NOMO-1 (cell line): ENCODE data around the gene COG5.
A peak's percentile ranks its signal among the peaks of the same experiment; 100 is the strongest.

Experiments used
- DNase-seq, 2 experiments: peaks; one replicate each; lab custom pipeline; 2025; ENCODE audit not compliant: unreplicated experiment in 2 of 2; lab: John Stamatoyannopoulos, UW

The COG5 gene

DNA sequence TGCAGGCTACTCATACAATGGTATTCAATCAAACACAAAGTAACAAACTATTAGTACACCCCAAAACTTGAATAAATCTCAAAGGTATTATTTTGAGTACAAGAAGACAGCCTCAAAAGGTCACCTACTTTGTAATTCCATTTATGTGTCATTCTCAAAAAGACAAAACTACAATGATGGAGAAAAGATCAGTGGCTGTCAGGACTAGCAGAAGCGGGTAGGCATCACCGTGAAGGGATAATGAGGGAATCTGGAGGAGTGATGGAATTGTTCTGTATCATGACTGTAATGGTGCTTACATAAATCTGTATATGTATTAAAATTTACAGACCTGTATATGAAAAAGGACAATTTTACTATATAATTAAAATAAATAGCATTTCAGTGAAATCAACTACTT, 37.0 kb downstream of the COG5 start:
- DNase-seq, result no peak

DNA sequence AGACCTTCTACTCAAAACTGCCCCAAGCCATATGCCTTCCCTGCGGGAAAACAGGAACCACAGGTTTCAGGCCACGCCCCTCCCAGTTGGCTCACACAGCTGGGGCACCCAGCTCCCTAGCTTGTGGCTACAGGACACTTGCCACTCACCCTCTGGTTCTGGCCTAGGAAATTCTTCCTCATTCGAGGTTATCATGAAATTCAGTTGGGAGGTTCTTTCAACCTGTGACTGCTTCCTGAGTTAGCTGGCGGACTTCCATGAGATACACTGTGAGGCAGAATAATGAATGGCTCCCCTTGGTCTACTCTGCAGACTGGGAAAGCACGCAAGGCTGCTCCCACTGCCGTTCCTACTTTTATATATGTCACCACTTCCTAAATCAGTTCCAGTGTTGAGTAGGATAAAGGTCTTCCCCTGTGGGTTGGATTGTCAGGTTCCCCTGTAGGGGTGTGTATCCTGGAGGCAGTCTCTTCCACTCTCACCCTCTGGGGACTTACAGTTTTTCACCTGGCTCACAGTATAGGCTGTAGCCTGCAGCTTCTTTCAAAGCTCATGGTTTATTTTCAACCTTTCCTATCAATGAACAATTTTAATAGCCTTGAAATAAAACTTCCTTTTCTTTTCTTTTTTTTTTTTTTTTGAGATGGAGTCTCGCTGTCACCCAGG, 56.9 kb downstream of the COG5 start:
- DNase-seq, result no peak

DNA sequence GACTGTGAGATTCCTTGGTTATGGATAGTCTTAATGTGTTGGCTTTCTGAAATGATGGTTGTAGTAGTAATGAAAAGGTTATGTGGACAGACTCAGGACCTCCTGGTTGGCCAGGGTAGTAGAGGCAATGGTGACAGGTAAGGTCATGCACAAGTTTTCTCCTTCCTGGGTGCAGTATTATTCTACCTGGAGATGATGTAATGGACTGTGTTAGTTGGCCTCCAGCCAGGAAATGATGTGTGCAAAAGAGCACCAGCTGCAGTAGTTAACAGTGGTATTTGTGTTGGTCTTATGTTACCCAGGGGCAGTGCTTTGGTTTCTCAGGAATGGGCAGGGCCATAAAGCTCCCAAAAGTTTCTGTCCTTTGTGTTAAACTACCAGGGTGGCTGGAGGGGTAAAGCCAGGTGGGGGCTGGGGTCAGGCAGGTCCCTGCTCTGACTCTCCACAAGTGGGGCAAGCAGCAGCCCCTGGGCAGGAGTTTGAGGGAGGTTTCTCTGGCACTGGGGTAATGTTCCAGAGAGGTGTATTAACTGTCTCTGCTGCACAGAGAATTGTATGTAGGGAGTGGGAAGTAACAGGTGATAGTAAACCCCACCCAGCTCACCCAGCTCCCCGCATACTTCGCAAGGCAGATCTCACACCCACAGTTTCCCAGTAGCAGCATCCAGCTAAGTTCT, 57.6 kb downstream of the COG5 start:
- DNase-seq, result no peak

DNA sequence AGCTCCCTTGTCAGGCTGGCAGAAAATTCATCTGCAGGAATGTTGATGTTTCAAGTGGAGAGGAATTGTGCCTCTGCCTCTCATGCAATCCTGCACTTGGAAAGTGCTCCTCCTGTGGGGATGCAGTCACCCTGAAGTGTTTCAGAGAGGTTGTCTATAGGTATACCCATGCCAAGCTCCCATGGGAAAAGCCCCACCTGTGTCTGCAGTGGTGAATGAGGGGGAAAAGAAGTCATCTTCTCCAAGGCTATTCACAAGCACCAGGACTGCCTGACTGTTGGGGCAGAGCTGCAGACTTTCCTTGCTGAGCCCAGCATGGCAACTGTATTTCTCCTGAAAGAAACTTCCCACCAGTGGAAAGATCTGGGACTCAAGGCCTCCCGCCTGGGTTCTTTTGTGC, 58.4 kb downstream of the COG5 start:
- DNase-seq, result no peak

DNA sequence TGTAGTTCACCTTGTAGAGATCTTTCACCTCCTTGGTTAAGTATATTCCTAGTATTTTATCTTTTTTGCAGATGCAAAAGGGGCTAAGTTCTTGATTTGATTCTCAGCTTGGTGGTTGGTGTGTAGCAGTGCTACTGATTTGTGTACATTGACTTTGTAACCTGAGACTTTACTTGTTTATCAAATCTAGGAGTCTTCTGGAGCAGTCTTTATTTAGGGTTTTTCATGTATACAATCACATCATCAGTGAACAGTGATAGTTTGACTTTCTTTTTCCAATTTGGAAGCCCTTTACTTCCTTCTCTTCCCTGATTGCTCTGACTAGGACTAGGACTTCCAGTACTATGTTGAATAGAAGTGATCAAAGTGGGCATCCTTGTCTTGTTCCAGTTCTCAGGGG, 60.0 kb downstream of the COG5 start:
- no peak for DNase-seq

DNA sequence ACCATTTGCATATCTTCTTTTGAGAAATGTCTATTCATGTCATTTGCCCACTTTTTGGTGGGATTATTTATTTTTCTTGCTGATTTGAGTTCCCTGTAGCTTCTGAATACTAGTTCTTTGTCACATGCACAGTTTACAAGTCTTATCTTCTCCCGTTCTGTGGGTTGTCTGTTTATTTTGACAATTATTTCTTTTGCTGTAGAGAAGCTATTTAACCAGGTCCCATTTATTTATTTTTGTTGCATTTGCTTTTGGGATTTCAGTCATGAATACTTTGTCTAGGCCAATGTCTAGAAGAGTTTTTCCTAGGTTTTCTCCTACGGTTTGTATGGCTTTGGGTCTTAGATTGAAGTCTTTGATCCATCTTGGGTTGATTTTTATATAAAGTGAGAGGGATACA, 60.9 kb downstream of the COG5 start:
- no peak for DNase-seq

DNA sequence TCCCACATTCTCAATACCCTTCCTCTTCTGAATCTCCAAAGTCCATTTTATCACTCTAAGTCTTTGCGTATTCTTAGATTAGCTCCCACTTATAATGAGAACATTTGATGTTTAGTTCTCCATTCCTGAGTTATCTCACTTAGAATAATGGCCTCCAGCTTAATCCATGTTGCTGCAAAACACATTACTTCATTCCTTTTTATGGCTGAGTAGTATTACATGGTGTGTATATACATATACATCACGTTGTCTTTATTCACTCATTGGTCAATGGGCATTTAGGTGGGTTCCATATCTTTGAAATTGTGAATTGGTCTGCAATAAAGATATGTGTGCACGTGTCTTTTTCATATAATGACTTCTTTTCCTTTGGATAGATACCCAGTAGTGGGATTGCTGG, 61.6 kb downstream of the COG5 start:
- no peak for DNase-seq

DNA sequence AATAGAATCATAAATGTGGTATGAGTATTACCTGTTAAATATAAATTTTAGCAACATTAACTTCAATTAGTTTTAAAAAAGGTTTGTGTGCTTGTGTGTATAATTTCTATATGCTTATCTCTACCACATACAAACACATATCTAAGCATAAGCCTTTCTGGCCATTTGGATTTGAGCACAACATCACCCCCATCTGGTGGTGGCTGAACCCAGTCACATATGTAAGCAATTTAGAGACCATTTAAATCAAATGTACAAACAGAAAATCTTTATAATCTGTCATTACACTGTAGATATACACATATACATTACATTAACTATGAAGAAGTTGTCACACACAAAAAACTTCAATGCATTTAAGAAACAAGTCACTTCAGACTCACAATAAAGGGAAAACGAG, 62.1 kb downstream of the COG5 start:
- DNase-seq, result peak in 1 of 2 experiments; percentile 0

DNA sequence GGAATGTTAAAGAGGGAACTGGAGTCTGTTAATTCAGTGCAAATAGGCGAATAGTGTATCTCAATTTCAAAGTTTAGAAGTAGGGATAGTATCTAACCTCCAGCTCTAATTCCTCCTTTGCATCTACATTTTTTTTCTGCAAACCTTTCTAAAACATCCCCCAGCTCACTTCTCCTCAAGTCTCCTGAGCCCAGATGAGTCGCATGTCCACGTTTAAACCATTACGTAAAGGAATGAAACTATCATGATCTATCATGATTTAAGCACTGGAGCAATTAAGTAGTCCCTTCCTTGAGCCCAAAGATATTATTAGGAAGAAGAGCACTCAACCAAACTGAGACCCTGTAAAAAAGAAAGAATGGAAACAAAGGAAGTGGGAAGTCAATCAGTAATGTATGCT, 64.0 kb downstream of the COG5 start:
- DNase-seq, result no peak

DNA sequence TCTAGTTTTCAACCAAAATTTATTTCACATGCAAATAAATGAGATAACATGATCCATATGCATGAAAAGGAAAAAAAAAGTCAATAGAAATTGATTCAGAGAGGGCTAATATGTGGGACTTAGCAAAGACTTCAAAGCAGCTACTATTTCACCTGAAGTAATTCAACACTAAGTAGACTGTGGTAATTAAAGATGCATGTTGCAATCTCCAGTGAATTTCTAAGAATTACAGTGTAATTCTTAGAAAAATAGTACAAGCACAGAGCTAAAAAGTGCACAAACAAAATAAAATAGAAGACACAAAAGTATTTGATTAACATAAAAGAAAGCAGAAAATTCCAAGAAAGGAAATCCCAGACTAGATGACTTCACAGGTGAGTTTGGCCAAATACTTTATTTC, 68.2 kb downstream of the COG5 start:
- DNase-seq, result no peak

DNA sequence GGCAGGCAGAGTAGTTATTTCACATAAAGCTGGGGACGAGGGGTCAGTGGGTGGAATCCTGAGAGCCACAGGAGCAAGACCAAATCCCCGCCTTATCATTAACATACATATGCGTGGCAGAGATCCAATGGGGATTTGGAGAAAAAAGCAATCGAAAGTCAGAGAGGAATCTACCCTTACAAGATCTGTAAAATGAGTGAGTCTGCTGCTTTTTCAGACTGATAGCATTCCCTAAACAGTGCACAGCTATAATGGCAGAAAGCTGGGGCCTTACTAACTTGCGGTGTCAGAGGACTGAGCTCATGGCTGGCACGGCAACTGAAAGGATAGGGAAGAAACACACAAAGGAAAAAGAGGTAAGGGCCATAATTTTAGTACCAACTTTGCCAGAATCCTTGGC, 68.8 kb downstream of the COG5 start:
- no peak for DNase-seq

DNA sequence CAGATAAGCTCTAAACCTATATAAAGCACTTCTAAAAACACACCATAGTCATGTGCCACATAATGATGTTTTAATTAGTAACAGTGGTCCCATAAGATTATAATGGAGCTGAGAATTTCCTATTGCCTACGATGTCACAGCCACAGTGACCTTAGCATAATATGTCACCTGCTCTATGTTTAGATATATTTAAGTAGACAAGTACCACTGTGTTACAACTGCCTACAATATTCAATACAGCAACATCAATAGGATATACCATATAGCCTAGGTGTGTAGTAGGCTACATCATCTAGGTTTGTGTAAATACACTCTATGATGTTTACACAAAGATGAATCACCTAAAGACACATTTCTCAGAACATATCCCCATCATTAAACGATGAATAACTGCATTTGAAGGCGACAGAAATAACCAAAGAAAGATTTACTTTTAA, 69.4 kb downstream of the COG5 start:
- no peak for DNase-seq

DNA sequence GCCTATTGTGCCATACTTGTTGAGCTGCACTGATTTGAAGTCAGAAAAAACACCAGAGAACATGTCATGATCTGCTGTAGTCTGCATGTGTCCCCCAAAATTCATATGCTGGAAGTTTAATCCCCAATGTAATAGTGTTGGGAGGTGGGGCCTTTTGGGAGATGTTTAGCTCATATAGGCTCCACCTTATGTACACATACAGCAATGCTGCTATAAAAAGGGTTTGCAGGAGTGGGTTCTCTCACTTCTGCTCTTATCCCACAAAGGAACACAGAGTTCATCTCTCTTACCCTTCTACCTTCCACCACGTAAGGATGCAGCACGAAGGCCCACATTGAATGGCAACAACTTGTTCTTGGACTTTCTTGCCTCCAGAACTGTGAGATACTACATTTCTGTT, 70.8 kb downstream of the COG5 start:
- DNase-seq, result no peak

DNA sequence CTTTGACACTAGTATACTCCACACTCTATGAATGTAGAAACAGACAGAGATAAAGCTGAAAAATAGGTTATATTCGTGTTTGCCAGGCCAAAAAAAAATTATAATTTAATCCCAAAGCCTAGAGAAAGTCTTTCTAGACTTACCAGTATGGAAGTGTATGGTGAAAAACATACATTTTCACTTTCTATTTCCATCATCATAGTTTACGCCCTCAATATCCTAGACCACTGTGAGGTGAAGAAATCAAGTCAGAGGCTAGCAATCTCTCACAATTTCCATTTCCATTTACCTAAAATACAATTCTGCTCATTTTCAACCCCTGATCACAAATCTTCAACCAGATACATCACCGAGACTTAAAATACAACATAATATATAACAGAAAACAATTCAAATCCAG, 77.7 kb downstream of the COG5 start:
- DNase-seq, result no peak

DNA sequence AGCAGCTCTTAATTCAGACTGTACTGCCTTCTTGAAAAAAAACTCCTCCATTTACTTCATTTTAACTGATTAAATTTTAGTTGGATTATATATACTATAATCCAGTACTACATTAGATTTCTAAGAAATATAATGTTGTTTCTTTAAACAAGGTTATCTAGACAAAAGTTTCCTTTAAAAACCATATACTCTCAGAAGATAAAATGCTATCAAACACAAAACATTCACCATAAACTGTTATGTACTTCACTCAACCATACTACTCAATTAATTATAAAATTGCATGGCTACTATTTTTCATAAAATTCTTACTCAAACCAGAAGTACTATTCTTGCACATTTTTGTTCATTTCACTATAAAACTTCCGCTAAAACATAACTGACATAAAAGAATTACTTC, 81.1 kb downstream of the COG5 start:
- DNase-seq, result no peak

DNA sequence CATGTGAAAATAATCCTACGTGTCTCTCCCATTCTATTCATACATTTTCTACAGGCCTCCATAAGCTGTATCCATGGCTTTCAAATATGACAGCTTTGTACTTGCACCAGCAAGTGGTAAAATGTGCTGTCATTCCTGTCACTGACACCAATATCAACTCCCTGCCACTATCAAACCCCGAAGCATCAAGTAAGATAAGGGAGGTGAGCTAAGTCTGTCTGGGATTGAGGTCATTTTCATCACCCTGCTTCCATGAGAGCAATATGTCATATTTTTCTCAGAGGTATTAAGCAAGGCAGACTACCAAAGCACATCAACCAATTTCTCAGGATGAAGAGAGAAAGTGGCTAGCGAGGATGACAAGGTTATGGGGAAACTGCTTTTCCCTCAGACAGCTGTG, 82.8 kb downstream of the COG5 start:
- DNase-seq, result no peak

DNA sequence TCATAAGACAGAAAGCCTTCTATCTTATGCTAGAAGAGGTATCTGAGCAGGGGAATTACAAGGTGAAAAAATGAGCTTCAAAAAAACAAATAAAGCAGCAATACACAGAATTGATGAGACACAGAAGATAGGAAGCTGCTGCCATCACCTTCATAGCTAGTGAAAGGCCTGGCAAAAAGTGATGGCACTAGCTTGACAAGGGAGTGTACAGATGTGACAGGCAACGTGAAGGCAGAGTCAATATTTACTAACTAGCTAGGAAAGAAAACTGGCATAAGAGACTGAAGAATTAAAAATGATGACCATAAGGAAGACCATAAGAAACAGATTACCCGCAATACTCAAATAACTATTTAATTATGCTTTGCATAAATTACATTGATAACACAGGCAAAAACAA, 84.4 kb downstream of the COG5 start:
- DNase-seq, result no peak

DNA sequence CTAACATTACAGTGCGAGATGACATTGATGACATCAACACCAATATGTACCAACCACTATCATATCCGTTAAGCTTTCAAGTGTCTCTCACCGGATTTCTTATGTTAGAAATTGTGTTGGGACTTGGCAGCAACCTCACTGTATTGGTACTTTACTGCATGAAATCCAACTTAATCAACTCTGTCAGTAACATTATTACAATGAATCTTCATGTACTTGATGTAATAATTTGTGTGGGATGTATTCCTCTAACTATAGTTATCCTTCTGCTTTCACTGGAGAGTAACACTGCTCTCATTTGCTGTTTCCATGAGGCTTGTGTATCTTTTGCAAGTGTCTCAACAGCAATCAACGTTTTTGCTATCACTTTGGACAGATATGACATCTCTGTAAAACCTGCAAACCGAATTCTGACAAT, 89.6 kb downstream of the COG5 start:
- no peak for DNase-seq

DNA sequence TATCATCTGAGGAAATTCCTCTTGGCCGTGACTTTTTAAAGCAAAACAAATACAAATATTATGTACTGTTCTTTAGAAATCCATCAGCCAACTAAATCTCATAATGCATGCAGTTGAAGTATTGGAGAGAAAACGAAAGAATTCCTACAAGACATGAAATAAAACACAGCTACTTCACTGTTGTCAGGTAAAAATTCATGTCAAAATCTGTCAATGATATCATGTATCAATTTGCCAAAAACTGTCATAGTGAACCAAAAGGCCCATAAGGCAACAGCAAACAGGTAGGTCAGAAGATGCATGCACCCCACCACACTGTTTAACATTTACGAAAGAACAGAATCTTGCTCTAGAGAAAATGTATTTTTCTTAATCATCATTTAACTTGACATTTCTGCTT, 91.6 kb downstream of the COG5 start:
- no peak for DNase-seq

DNA sequence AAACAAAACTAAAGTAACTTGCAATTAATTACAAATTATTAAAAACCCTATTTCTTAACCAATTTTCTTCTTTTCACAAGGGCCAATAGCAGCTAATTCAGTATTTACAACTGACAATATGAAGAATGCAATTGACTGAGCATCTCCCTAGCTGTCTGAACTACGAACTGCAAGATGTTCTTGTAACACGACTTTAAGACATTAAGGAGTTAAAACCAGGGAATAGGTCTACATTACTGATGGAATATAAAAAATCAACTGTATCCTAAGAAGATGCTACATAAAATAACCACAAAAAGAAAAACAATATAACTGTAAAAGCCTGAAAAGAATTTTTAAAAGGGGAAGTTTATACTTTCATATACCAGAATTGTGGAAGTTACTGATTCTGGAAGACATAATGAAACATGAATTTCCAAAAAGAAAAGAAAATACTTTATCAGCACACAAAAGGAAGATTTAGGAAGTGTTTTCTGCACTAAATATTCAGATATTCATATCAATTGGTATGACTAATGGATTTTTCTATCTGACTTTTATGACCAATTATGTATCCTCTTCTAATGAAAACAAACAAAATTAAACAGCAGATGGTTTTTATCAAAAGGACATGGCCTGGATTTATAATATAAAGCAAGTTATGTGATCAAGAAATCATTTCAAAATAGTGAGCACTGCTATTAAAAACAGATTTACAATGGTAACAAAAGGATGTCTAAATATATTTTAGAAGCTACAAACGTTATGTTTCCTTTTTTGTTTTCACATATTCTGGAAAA, 92.2 kb downstream of the COG5 start:
- peak in 1 of 2 experiments; percentile 5 for DNase-seq

DNA sequence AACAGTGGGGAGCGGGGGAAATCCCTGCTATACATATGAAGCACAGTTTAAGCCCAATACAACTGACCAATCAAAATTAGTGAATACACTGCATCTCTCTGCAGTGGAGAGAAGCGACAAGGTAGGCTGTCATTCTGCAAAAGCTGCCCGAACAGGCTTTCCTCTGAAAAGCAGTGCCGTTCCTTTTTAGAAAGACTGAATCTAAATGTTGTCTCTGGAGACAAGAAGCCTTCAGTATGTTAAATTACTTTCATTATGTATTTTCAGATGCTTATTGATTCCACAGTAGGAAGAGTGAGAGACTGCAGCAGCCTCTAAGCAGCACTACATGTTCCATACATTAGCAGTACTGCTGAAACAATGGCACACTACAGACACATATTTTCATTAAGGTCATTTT, 93.8 kb downstream of the COG5 start, which contains the start of gene GPR22:
Gene GPR22, plus strand, starts transcription at position 129 of the 400 bp plus-strand sequence. CDS start 4,004 bp downstream, outside the sequence.
- no peak for DNase-seq

DNA sequence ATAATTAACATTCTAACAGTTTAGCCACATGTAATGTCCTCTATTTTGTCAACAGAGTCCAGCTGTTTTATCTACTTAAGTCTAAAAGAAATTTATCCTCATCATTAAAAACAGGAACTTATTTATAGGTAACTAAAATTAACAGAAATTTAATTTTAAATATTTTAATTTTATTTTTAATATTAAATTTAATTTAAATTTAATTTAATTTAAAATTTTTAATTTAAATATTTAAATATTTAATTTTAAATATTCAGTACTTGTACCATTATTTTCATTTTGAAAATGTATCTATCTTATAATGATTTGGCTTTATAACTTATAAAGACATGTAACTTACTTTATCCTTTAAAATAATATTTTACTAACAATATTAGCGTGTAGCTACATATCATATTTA, 94.9 kb downstream of the COG5 start:
- DNase-seq, result no peak
